Transverse colon (tissue), 3 donors: ENCODE data around the gene RNASE12.
"Not testable (repeated sequence)": the region's sequence is repeated elsewhere in the genome, so short reads cannot be mapped to it uniquely, and the experiment has no call there.

Experiments
- CTCF ChIP-seq, 5 experiments: fragments of 200-600 bp in 3 of 5; fragments of 450-650 bp in 2 of 5; sonication (generic) in 3 of 5; IDR thresholded peaks; 1 replicate in 2 of 5; 2 replicates in 3 of 5; pipeline ENCODE4 v1.5.1; 2016 to 2017; ENCODE audit warnings: antibody characterized with exemption in 5 of 5, inconsistent platforms in 3 of 5, mild to moderate bottlenecking in 2 of 5, moderate library complexity in 1 of 5
- EP300 ChIP-seq: sonication (generic); formaldehyde crosslinking; IDR thresholded peaks from one replicate; pipeline ENCODE4 v1.6.1; 2017; ENCODE audit warnings: antibody characterized with exemption, low read depth
- POLR2A ChIP-seq: fragments of 450-650 bp; IDR thresholded peaks from one replicate; pipeline ENCODE4 v1.6.1; 2016; ENCODE audit warnings: antibody characterized with exemption, mild to moderate bottlenecking, moderate library complexity

GRCh38 chr14:20572382-20572990, 18.7 kb downstream of the RNASE12 start:
- not testable (repeated sequence) for TF ChIP-seq EP300; CTCF (IDR thresholded peaks at IDR 0.05); POLR2A
